ENCODE results near the gene EMCN.
"Not testable (repeated sequence)": the region's sequence is repeated elsewhere in the genome, so short reads cannot be mapped to it uniquely, and the experiment has no call there.

Gene EMCN

GRCh38 chr4:100547541-100548199 lies 29.8 kb upstream of the EMCN start:
- no peaks in the 10 kb centered on the region for H3K36me3 Mint-ChIP-seq (ENCODE audit: low read depth)
- H3K4me3 Mint-ChIP-seq = no peak overlapping the region
- H3K9me3 Mint-ChIP-seq = no peaks in the 10 kb centered on the region
- no peaks in the 10 kb centered on the region for H3K4me1 Mint-ChIP-seq
- no peak for DNase-seq
- H3K27ac Mint-ChIP-seq = no peak overlapping the region
- TF ChIP-seq CTCF (IDR thresholded peaks at IDR 0.05) = no peak
- H3K27me3 Mint-ChIP-seq (ENCODE audit: low read depth, poor library complexity) = no peaks in the 10 kb centered on the region

- Mint-ChIP-seq H3K27ac (no peak overlapping the region), H3K4me3 (no peak overlapping the region), H3K36me3 (ENCODE audit: low read depth) (no peaks in the 10 kb centered on the region), H3K27me3 (ENCODE audit: low read depth, poor library complexity) (no peaks in the 10 kb centered on the region), H3K4me1 (no peaks in the 10 kb centered on the region), H3K9me3 (no peaks in the 10 kb centered on the region)
- DNase-seq = no peak
- no peak for TF ChIP-seq CTCF (IDR thresholded peaks at IDR 0.05)
Measured at GRCh38 chr4:100545427-100545826, 27.6 kb upstream of the EMCN start.

GRCh38 chr4:100540131-100540530 lies 22.3 kb upstream of the EMCN start:
- H3K36me3 Mint-ChIP-seq (ENCODE audit: low read depth) = no peaks in the 10 kb centered on the region
- TF ChIP-seq CTCF (IDR thresholded peaks at IDR 0.05) = no peak
- H3K27ac Mint-ChIP-seq = no peak overlapping the region
- H3K27me3 Mint-ChIP-seq (ENCODE audit: low read depth, poor library complexity) = peaks cover 7% of the 10 kb centered on the region
- H3K4me3 Mint-ChIP-seq = no peak overlapping the region
- H3K4me1 Mint-ChIP-seq = no peaks in the 10 kb centered on the region
- peaks cover 11% of the 10 kb centered on the region for H3K9me3 Mint-ChIP-seq
- DNase-seq = no peak

- H3K4me1 Mint-ChIP-seq = no peaks in the 10 kb centered on the region
- peaks cover 11% of the 10 kb centered on the region for H3K9me3 Mint-ChIP-seq
- H3K36me3 Mint-ChIP-seq (ENCODE audit: low read depth) = no peaks in the 10 kb centered on the region
- H3K4me3 Mint-ChIP-seq = no peak overlapping the region
- DNase-seq = no peak
- H3K27ac Mint-ChIP-seq = no peak overlapping the region
- no peak for TF ChIP-seq CTCF (IDR thresholded peaks at IDR 0.05)
- peaks cover 7% of the 10 kb centered on the region for H3K27me3 Mint-ChIP-seq (ENCODE audit: low read depth, poor library complexity)
Measured at GRCh38 chr4:100539706-100540105, 21.9 kb upstream of the EMCN start.

GRCh38 chr4:100533741-100534140 lies 15.9 kb upstream of the EMCN start:
- H3K27ac Mint-ChIP-seq = no peak overlapping the region
- H3K9me3 Mint-ChIP-seq = peaks cover 32% of the 10 kb centered on the region
- H3K36me3 Mint-ChIP-seq (ENCODE audit: low read depth) = peaks cover 8% of the 10 kb centered on the region
- H3K4me3 Mint-ChIP-seq = no peak overlapping the region
- H3K27me3 Mint-ChIP-seq (ENCODE audit: low read depth, poor library complexity) = peaks cover 6% of the 10 kb centered on the region
- H3K4me1 Mint-ChIP-seq = no peaks in the 10 kb centered on the region
- TF ChIP-seq CTCF (IDR thresholded peaks at IDR 0.05) = no peak
- DNase-seq = no peak

GRCh38 chr4:100530161-100530560 lies 12.3 kb upstream of the EMCN start:
- peaks cover 30% of the 10 kb centered on the region for H3K9me3 Mint-ChIP-seq
- H3K27ac Mint-ChIP-seq; DNase-seq; H3K36me3 Mint-ChIP-seq (ENCODE audit: low read depth); H3K4me3 Mint-ChIP-seq; H3K27me3 Mint-ChIP-seq (ENCODE audit: low read depth, poor library complexity); H3K4me1 Mint-ChIP-seq: not testable (repeated sequence)
